K562 (cell line): ENCODE data around the gene ANKRD6. TPM values are rescaled to one million over a fixed set of nuclear protein-coding genes. Genes with fewer than 3 reads are reported as not detected.

Experiments used
- CEBPG ChIP-seq, 3 experiments: fragments of 200-800 bp in 1 of 3; sonication (Bioruptor generic) in 1 of 3; sonication (generic) in 1 of 3; formaldehyde crosslinking in 1 of 3; IDR thresholded peaks in 2 of 3; conservative IDR thresholded peaks in 1 of 3; 2 replicates each; pipeline versions ENCODE4 v1.6.1 to v1.8.0; 2016 to 2022; ENCODE audit warnings: missing compliant biosample characterization in 2 of 3, missing genetic modification characterization in 2 of 3, mild to moderate bottlenecking in 1 of 3, missing genetic modification reagents in 1 of 3
- TFAM ChIP-seq: fragments of 250-450 bp; sonication (Bioruptor Pico); conservative IDR thresholded peaks from 2 replicates; pipeline ENCODE4 v1.5.0; 2021; ENCODE audit warnings: mild to moderate bottlenecking, moderate library complexity
- polyA plus RNA-seq, 8 experiments: library from polyadenylated mRNA; depleted of rRNA in 4 of 8; stranded (reverse) in 5 of 8; unstranded in 3 of 8; fragments of >200 nt; fragmentation: Nextera tagmentation in 2 of 8; fragmentation: Illumina TruSeq in 1 of 8; extraction: Ambion mirVana in 2 of 8; extraction: Trizol in 1 of 8; gene quantifications; 2 replicates each; pipeline versions ENCODE4 v1.2.1 to v1.2.3, GENCODE V29; 2011 to 2014; ENCODE audit warnings: inconsistent platforms in 1 of 8, missing spikeins in 1 of 8
- total RNA-seq, 7 experiments: library from RNA; depleted of rRNA in 6 of 7; stranded (reverse); fragments of >200 nt in 6 of 7; fragmentation: Illumina TruSeq in 2 of 7; extraction: Trizol in 2 of 7; gene quantifications; 2 replicates each; pipeline versions ENCODE4 v1.2.1 to v1.2.3, GENCODE V29; 2011 to 2021; ENCODE audit warnings: low replicate concordance in 1 of 7
- TF ChIP-seq, protein P1 (sequence below), 2 experiments: fragments of 450-650 bp; formaldehyde crosslinking in 1 of 2; IDR thresholded peaks; 2 replicates each; pipeline versions ENCODE4 v1.4.0 to v1.6.1; 2014 to 2020; ENCODE audit warnings: mild to moderate bottlenecking in 2 of 2, borderline replicate concordance in 1 of 2, low read depth in 1 of 2

ANKRD6 gene
- total and polyA plus RNA-seq, 9 of the 15 experiments (the other 6 are each of a cell fraction or from before 2014, with no cell fraction given): 0.04 to 0.22 (median 0.08) TPM; not detected in 4

DNA sequence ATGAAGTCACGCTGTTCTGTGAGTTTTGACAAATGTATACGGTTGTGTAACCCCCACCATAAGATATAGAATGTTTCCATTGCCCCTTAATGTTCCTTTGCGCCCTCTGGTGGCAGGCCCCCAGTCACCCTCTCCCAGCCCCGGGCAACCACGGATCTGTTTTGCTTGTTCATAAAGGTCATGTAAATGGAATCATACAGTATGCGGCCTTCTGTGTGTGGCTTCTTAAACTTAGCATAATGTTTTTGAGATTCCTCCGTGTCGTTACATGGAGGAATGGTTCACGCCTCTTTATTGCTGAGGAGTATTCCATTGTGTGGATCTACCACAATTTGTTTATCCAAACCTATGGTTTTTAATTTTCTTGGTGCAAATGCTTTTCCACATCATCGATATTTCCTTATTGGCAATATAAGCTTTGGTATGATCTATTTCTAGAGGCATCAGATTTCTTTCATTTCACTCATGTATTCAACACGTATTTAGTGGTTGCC, 177.2 kb downstream of the ANKRD6 start (continued):
- TF ChIP-seq TFAM (no peak), CEBPG (CRISPR knock-in tag; IDR thresholded peaks at IDR 0.05) (no peak), CEBPG (tag; conservative IDR thresholded peaks at IDR 0.05 in 1 of 2, IDR thresholded peaks at IDR 0.05 in 1 of 2) (peak in 1 of 2 experiments; percentile 21; a peak in 1 of 4 replicates)
- TF ChIP-seq, protein P1, sequence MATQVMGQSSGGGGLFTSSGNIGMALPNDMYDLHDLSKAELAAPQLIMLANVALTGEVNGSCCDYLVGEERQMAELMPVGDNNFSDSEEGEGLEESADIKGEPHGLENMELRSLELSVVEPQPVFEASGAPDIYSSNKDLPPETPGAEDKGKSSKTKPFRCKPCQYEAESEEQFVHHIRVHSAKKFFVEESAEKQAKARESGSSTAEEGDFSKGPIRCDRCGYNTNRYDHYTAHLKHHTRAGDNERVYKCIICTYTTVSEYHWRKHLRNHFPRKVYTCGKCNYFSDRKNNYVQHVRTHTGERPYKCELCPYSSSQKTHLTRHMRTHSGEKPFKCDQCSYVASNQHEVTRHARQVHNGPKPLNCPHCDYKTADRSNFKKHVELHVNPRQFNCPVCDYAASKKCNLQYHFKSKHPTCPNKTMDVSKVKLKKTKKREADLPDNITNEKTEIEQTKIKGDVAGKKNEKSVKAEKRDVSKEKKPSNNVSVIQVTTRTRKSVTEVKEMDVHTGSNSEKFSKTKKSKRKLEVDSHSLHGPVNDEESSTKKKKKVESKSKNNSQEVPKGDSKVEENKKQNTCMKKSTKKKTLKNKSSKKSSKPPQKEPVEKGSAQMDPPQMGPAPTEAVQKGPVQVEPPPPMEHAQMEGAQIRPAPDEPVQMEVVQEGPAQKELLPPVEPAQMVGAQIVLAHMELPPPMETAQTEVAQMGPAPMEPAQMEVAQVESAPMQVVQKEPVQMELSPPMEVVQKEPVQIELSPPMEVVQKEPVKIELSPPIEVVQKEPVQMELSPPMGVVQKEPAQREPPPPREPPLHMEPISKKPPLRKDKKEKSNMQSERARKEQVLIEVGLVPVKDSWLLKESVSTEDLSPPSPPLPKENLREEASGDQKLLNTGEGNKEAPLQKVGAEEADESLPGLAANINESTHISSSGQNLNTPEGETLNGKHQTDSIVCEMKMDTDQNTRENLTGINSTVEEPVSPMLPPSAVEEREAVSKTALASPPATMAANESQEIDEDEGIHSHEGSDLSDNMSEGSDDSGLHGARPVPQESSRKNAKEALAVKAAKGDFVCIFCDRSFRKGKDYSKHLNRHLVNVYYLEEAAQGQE (IDR thresholded peaks at IDR 0.05; ENCODE audit: borderline replicate concordance): peak; percentile 64; the same call in 1 of the 2 replicates
- TF ChIP-seq, protein P1 (CRISPR knock-in tag; IDR thresholded peaks at IDR 0.05; ENCODE audit: low read depth): no peak
